ENCODE data around the gene FKBP1B.
"Not testable (repeated sequence)": the region's sequence is repeated elsewhere in the genome, so short reads cannot be mapped to it uniquely, and the experiment has no call there.

The FKBP1B gene

DNA sequence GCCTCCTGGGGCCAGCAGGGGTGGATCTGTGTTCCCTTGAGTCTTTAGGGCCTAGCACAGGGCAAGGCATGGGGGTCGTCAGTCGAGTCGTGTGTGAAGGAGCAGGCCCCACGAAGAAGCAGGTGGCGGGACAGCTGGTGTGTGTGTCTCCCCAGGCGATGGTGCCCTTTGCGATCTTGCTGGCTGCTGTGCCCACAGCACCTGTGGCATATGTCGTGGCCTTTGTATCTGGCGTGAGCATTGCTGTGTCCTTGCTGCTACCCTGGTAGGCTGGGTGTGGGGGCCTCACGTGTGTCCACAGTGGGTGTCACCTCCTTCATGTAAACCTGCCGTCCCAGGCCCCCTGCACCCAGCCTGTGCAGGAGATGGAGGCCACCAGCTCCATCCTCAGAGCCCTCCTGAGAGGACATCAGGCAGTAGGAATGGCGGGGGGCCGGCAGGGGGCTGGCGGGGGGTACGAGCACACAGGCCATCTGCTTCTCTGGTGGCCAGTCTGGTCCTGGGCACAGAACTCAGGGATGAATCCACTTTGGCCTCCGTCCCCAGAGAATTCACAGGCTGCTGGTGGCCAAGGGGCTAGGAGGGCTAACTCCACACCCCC lies 26.5 kb upstream of the FKBP1B start:
- DNase-seq, result no peak

DNA sequence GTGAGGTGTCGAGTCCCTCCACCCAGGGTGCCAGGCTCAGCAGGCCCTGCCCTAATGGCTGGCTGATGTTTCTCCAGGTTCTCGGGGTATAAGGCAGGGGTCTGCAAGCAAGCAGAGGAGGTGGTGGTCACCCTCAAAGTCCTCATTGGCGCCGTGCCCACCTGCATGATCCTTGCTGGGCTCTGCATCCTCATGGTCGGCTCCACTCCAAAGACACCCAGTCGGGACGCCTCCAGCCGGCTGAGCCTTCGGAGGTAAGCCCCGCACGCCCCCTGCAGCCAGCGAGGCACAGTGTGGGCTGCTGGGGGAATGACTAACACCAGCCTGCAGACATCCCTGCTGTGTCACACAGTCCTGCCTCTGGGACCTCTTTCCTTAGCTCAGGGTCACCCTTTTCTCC lies 25.5 kb upstream of the FKBP1B start:
- DNase-seq, result no peak

DNA sequence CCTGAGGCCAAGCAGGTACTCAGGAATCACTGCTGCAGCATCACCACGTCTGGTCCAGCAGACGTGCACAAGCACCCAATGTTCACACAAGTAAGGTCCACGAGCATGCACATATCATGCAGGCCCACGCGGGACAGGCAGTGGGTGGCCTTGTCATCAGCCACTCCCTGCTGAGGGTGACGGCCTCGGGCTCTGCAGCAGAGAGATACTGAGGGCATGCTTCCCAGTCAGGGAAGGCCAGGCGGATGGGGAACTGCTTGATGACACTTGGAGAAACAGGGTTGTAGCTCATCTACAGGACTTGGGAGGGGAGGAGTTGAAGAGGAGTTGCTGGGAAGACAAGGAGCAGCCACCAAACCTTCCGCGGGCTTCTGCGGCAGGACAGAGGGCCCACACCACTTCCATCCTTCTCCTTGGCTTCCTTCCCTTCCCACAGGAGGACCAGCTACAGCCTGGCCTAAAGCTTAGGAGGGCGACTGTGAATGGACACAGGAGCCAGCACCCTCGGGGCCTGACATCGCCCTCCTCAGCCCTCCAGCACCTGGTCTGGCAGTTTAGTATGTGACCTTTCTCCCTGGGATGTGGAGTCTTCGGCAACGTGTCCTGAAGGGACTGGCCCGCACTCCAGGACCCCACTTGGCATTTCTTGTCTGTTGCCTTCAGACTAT lies 24.4 kb upstream of the FKBP1B start:
- no peak for DNase-seq

- no peak for DNase-seq
Measured at GRCh38 chr2:24026233-24026632, 23.3 kb upstream of the FKBP1B start.

- no peak for DNase-seq
Measured at GRCh38 chr2:24038786-24039499, 10.6 kb upstream of the FKBP1B start.

DNA sequence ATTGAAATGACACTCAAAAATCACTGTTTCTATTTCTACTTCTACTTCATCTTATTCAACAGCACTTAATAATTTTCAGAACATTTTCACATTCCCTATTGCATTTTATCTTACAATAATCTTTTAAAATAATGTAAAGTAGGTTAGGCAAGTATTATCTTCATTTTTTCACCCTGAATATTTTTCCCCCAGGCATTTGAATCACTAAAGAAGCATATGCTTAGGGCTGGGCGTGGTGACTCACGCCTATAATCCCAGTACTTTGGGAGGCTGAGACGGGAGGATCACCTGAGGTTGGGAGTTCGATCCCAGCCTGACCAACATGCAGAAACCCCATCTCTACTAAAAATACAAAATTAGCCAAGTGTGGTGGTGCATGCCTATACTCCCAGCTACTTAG lies 9.0 kb upstream of the FKBP1B start:
- DNase-seq, result no peak

- DNase-seq, result not testable (repeated sequence)
Measured at GRCh38 chr2:24043133-24043532, 6.4 kb upstream of the FKBP1B start.

DNA sequence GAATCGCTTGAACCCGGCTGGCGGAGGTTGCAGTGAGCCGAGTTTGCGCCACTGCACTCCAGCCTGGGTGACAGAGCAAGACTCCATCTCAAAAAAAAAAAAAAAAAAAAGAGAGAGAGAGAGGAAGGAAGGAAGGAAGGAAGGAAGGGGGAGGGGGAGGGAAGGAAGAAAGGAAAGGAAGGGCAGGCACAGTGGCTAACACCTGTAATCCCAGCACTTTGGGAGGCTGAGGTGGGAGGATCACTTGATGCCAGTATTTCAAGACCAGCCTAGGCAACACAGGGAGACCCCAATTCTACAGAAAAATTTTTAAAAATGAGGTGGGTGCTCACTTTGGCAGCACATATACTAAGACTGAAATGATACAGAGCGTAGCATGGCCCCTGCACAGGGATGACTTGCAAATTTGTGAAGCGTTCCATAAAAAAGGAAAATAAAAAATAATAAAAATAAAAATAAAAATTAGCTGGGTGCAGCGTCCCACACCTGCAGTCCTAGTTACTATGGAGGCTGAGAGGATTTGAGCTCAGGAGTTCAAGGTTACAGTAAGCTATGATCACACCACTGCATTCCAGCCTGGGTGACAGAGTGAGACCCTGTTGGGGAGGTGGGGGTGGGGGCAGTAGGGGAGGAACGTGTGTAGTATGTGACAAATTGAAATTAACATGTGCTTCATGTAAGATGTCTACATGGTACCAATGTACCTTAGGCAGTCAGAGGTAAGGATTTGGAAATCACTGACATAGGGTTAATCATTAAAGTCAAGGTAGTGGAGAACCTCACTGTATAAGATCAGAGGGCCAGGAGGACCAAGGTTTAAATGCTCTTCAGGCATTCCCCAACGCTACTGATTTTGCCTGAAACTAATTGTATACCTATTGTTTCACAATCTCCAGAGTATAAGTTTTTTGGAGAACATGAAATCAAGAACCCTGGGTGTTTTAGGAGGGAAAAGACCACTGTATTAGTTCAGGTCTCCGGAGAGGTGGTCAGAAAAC lies 3.7 kb upstream of the FKBP1B start:
- no peak for DNase-seq

DNA sequence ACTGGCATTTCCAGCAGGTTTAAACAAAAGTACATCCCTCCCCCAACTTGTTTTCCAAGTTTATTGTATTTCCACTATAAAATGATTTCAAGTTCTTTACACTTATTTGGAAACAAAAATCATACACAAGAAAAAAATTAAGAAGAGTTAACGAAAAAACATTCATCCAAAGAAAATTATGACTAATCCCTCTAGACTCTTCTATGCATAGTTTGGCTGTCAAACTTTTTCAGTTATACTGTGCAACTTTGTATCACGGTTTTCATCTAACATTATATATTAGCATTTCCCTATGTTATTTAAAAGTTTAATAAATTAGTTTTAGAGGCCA lies 3.0 kb upstream of the FKBP1B start:
- DNase-seq, result no peak

DNA sequence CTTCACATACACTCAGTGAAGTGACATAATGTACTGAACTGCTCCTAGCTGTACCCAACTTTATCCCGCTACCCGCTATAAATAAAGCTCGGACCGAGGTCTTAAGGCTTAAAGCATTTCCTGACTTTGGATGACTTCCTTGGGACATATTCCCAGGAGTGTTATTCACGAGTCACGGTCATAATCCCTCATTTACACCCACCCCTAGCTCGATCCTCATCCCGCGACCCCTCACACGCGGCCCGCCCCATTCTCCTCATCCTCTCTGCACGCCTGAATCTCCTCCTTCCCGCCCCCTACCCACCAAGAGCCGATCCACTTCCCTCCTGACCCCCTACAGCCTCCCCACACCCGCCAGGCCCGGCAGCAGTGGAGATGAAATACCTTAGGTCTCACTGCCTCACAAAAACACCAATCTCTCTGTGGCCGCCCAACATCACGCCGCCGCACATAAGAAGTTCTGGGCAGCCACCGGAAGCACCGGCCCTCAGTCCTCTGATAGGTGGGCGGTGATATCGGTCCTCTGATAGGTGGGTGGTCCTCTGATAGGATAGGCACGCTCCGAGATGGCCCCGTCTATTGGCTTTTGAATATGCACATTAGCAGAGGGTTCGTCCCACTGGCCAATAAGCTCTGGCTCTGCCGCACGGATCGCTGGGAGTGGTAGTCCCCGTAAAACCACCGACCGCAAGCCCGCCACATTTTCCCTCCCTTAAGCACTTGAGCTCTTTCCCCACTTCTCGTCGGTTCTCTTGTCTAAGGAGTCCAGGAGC lies 2.4 kb upstream of the FKBP1B start, which contains the start of gene WDCP:
WDCP (minus strand) TSS at position 462 of the 773 bp plus-strand sequence. CDS start 7,897 bp downstream, outside the sequence.
- DNase-seq, result peak; percentile 91

GRCh38 chr2:24047703-24048033 lies 1.9 kb upstream of the FKBP1B start:
- DNase-seq, result no peak

DNA sequence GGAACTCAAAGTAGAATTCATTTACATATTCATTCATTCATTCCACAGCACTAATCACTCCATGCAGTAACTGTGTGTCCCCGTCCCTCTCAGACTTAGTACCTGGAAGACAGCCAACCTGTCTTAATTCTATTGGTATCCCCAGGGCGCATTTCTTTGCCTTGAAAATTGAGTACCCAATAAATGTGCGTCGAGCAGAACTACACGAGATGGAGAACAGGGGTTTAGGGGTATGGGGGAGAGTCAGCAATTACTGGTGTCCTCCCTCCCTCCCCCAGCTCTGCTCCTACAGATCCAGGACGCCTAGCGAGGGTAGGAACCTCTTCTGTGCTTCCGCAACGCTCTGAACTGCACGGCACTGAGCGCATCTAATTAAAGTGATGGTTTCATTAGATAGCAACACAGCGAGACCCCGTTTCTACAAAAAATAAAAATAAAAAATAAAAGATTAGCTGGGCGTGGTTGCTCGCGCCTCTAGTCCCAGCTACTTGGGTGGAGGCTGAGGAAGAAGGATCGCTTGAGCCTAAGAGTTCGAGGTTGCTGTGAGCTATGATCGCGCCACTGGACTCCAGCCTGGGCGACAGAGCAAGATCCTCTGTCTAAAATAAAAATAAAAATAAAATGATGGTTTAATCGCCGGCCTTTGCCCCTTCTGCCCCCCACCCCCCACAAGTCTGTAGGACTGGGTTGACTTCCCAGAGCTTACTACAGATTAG lies 614 bp upstream of the FKBP1B start:
- DNase-seq, result no peak

DNA sequence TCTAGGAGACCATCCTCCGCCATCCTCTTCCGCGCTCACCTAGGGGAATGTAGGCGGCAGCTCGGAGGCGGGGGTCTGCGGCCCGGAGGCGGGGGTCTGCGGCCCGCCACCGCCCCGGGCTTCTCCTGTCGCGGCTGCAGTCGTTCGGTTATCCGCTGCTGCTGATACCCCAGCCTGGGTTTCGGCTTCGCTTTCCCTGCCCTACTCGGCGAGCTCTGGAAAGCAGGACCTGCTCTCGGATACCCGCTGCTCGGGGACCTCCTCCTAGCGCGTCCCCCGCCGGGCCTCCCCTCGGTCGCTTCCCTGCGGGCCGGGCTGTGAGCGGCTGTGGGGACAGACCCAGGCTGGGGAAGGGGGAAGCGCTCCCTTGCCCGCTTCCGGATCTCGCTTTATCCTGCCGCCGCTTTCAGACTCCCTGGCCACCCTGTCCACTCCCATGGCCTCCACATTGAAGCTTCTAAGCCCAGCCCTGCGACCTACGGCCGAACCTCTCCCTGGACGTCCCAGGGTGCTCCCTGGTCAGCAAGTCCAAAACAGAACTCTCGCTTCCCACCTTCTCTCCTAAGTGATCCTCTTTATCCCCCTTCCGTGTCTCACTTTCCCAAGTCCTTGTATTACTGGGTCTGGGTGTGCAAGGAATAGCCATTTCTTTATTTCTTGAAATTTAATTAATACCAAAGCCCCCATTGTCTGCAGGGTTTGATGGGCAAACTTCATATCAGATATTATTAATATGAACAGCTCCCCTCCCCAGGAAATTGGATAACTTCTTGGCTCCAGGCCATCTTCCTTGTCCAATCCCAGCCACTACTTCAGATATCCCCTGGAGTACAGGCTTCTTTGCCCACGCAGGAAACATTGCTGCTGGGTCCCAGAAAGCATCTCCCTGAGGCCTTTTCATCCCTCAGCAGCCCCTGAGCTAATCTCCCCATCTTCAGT lies 769 bp downstream of the FKBP1B start:
- peak; percentile 23 for DNase-seq

GRCh38 chr2:24051833-24052232 lies 2.3 kb downstream of the FKBP1B start:
- DNase-seq, result no peak

GRCh38 chr2:24052951-24053350 lies 3.4 kb downstream of the FKBP1B start:
- DNase-seq, result no peak

DNA sequence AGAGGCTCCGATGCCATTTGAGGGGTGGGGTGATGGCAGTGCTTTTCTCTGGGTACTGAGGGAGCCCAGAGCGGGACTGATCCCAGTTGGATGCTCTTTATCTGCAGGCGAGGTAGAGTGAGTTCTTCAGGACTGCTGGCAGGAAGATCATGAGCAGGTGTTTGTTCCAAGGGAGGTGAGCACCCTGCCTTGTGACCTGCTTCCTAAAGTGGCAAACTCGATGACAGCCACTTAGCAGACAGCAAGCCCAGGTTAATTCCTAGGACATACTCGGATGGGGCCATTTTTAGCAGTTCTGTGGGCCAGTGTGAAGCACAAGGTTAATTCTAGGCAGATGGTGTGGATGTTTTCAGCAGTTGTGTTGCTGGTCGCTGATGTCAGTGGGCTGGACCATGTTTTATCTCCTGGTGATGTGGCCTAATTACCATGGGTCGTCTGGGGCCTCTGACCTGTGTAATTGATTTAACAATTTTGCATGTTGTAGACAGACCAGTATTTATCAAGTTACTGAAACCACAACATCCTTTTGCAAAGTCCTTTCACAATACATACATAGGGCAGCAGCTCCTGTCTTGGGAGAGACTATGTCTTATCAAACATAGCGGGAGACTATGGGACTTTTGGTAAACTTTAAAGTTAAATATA lies 4.9 kb downstream of the FKBP1B start:
- DNase-seq, result no peak

GRCh38 chr2:24055750-24056149 lies 6.2 kb downstream of the FKBP1B start:
- DNase-seq, result no peak

DNA sequence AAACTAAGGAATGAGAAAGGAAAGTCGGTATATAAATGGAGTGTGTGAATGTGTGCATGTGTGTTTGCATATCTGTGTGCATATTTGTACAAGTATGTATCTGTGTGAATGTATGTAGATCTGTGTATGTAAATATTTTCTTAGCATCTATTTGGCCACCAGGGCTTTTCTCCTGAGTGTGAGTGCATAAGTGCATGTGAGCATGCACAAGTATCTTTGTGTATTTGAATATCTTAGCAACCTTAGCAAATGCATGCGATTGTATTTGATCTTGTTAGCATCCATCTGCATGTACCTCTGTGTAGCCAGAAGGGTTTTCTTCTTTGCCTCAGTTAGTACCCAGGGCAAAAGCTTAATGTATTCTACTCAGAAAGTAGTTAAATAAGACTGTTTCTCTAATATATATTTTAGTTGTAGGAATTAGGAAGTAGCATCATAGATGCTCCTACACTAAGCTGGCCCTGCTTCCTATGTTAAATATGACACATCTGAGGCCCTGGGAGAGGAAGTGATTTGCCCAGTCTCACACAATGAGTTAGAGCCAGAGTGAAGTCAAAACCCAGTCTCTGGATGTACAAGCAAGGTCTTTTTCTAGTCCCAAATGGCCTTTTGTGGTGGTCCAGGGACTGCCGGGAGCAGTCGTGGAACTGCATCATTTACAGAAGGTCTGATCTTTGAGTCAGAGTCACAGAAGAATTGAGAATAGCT lies 9.2 kb downstream of the FKBP1B start:
- no peak for DNase-seq

- no peak for DNase-seq
Measured at GRCh38 chr2:24065341-24065740, 15.8 kb downstream of the FKBP1B start.
